ENCODE results near the gene PANK2.
"Not testable (repeated sequence)": the region's sequence is repeated elsewhere in the genome, so short reads cannot be mapped to it uniquely, and the experiment has no call there.

The PANK2 gene

DNA sequence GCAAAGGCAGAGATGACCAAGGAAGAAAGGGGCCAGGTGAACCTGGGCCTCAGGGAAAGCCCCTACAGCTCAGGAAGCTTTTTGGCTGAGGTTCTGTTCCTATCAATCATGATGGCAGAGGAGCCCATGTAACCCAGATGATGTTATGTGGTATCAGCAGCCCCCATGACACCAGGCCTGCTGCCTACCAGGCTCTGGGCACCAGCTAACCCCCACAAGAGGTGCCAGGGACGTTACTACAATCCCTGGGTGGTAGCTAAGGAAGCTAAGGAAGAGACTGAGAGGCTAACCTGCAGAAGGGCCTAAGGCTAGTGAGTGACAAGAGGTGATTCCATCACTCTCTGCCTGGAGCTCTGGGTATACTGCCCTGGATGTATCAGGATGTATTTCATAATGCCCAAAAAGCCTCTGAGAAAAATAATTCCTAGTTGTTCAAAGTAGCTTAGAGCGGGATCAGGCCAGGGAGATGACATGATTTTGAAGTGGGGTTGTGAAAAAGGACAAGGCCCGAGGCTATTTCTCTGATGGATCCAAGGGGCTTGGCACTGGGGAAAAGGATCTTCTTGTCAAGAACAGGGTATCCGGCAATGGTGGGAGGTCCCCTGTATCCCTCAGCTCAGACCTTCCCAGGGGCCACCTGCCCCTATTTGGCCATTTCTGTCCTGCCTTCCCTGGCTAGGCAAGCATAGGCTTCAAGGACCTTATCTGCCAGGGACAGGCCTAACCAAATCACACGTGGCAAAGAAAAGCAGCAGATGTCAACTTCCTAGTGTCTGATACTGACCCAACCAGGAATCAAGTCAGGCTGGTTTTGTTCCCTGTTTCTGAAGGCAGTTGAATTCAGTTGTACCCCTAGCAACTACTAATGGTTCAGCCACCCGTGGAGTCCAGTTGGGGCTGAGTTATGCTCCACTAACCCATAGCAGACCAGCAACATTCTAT is 41.3 kb downstream of the PANK2 start:
- DNase-seq, result no peak

DNA sequence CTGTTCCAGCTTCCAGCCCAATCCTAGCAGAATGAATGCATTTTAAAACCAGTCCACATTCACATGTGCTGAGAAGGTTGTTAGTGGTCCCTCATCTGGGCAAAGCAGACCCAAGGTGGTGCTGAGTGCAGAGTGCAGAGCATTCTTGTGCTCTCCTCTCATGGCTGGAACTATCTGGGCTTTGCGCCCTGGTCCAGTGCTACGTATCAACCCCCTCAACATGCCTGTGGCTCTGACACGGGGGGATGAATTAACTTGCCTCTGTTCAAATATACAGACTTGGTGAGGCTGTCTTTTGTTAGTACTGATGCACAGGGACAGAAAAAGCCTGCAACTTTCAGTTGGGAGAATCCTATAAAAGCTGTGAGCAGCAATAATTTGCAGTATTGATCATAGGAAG is 42.5 kb downstream of the PANK2 start:
- DNase-seq, result no peak

DNA sequence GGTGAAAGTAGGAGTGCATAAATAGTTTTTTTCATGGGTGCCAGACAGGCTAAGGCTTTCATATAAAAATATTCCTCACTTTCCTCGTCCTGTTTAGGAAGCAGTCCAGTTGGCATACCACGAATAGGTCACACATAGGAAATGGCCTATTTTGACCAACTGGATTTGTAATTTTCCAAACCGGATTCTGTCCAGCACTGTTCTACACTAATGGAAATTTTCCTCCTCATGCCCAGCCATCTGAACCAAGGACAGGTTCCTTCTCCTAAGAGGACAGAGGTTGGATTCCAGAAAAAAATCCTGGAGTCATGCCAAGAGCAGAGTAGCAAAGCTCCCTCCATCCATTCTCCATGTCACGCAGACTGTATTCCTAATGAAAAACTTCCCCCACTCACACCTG is 43.1 kb downstream of the PANK2 start:
- no peak for DNase-seq

GRCh38 chr20:3932681-3933080 is 43.5 kb downstream of the PANK2 start:
- no peak for DNase-seq

DNA sequence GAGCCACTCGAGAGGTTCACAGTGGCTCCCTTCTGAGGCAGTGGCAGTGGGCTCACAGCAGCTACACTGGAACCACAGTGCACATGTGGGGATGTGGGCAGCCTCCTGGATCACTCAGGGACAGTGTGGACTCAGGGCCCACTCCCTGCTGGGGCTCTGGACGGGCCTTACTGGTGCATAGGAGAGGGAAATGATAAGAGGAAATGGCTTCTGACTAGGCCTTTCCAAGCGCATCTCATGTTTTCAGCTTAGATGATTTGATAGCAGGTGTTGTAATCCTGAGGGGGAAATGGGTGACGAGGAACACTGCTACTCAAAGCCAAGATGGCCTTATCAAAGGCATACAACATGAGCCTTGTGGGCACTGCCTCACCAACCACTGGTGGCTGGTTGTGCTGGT is 44.0 kb downstream of the PANK2 start:
- no peak for DNase-seq

DNA sequence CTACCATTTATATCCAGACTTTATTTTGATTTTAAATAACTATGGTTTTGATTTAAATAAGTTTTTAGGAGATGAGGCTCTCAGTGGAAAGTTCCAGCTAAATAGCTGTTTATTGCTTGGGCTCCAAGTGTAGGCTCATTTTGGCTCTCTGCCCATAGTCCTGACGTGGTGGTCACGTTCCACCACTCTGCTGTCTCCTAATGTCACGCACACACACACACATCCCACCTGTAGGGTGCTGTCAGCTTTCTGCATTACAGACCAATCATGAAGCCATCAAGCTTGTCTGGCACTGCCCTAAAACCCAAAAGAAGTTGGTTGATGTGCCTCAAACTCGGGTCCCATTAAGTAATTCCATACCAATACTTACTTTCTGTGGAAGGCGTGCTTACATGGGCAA is 45.4 kb downstream of the PANK2 start:
- no peak for DNase-seq

GRCh38 chr20:3935295-3935955 is 46.2 kb downstream of the PANK2 start:
- no peak for DNase-seq

DNA sequence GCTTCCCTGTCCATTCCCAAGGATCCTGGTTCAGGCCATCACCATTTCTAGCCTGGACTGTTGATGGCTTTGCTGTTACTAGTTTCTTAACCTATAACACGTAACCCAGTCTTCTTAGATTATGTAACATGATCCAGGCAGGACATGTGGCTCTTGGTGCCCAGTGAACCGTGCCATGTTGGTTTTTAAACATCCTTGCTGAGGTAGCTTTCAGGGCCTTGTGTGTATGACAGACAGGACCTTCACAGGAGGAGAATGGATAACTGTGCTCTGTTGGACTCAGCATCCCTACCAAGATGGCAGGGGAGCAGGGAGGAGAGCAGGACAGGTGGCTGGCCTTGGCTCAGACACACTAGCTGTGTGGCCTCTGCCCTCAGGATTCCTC is 46.8 kb downstream of the PANK2 start:
- DNase-seq, result no peak

DNA sequence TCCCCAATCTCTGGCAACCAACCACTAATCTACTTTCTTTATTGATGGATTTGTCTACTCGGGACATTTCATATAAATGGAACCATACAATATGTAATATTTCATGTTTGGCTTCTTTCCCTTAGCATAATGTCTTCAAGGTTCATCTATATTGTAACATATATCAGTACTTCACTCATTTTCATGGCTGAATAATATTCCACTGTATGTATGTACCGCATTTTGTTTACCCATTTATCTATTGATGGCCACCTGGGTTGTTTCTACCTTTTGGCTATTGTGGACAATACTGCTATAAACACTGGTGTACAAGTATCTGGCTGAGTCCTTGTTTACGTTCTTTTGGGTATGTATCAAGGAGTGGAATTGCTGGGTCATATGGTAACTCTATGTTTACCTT is 48.4 kb downstream of the PANK2 start:
- no peak for DNase-seq

DNA sequence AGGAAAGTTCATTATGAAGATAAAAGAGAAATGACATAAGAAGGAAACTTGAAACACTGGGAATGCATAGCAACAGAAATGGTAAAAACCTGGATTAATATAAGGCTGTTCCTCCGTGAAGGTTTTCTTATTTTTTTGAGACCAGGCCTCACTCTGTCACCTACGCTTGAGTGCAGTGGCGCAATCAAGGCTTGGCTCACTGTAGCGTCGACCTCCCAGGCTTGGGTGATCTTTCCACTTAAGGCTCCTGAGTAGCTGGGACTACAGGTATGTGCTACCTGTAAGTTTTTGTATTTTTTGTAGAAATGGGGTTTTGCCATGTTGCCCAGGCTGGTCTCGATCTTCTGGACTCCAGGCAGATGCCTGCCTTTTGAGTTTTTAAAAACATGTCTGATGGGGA is 51.7 kb downstream of the PANK2 start:
- no peak for DNase-seq

DNA sequence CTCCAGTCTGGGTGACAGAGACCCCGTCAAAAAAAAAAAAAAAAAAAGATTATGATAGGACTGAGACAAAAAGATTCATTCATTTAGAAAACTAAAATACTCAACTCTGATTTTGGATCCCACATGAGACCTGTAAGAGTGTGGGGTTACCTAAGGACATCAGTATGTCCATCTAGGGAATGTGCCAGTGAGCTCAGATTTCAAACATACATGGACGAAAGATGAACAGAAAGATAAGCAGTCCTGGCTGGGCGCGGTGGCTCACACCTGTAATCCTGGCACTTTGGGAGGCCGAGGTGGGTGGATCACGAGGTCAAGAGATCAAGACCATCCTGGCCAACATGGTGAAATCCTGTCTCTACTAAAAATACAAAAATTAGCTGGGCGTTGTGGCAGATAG is 57.5 kb downstream of the PANK2 start:
- not testable (repeated sequence) for DNase-seq

DNA sequence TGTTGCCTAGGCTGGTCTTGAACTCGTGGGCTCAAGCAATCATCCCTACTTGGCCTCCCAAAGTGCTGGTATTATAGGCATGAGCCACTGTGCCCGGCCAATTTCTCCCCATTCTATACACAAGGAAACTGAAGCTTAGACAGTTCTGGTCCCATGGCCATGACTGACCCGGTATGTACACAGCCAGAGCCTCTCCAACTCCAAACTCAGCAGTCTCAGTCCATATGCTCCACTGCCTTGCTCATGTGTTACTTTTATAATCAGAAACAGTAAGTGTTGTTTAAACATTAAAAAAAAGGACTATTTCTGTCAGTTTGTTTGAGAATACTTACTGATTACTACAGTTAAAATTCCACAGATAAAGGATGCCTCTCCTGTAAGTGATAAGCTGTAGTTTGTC is 75.5 kb downstream of the PANK2 start:
- no peak for DNase-seq

DNA sequence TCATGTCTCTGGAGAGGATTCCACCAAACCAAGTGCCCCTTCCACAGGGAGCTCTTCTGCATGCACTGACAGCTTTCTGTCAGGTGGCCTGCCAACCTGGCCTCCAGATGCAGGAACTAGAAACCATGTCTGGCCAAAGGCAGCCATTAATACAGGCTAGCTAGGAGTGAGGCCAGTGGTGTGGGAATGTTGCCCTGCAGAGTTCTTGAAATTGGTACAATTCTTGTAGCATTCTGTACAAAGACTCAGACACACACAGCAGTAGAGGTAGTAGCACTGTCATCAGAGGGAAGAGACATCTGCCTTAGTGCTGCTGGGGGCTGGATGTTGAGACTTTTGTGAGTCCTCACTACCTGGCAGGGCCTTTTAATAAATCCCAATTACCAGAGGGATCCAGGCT is 77.4 kb downstream of the PANK2 start:
- DNase-seq, result no peak

- DNase-seq, result no peak
Measured at GRCh38 chr20:3970016-3970415, 80.8 kb downstream of the PANK2 start.

DNA sequence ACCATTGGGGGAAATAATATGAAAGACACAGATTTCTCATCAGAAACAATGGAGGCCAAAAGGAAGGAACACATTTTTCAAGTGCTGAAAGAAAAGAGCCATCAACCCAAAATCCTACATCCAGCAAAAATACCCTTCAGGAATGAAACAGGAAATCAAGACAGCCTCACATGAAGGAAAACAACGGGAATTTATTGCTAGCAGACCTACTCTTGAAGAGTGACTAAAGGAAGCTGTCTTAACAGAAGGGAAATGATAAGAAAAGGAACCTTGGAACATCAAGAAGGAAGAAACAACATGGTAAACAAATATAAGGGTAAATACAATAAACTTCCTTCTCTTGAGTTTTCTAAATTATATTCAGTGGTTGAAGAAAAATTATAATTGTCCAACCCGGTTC is 82.0 kb downstream of the PANK2 start:
- DNase-seq, result no peak

- no peak for DNase-seq
Measured at GRCh38 chr20:3972161-3972560, 83.0 kb downstream of the PANK2 start.

DNA sequence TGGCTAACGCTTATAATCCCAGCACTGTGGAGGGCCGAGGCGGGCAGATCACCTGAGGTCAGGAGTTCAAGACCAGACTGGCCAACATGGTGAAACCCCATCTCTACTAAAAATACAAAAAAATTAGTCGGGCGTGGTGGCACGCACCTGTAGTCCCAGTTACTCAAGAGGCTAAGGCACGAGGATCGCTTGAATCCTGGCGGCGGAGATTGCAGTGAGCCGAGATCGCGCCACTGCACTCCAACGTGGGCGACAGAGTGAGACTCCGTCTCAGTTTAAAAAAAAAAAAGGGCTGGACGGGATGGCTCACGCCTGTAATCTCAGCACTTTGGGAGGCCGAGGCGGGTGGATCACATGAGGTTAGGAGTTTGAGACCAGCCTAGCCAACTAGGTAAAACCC is 83.4 kb downstream of the PANK2 start:
- DNase-seq, result not testable (repeated sequence)

DNA sequence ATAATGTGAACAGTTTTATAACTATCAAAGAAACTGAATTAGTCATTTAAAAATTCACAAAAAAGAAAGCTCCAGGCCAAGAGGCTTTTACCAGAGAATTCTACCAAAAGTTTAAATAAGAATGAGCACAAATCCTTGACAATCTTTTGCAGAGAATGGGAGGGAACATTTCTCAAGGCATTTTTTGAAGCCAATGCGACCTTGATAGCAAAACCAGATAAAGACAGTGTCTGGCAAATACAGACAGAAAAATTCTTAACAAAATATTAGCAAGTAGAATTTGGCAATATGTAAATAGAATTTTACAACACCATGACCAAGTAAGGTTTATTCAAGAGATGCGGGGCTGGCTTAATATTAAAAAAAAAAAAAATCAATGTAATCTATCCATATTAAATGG is 84.5 kb downstream of the PANK2 start:
- DNase-seq, result no peak

DNA sequence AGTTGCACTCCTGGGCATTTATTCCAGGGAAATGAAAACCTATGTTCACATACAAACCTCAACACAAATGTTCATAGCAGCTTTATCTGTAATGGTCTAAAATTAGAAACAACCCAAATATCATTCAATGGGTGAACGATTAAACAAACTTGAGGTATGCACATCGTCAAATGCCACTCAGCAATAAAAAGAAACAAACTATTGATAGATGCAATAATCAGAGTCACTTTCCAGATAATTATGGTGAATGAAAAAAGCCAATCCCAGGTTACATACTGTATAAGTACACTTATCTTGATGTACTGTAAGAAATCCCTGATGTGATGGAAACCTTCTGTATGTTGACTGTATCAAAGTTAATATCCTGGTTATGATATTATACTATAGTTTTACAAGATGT is 87.3 kb downstream of the PANK2 start:
- no peak for DNase-seq

Data from activated naive CD4-positive, alpha-beta T cell treated with Interleukin-2 at 50 U/mL for 16 hours (primary cell).